Measurements from ENCODE around the gene LKAAEAR1.
"Not testable (repeated sequence)": the region's sequence is repeated elsewhere in the genome, so short reads cannot be mapped to it uniquely, and the experiment has no call there.

LKAAEAR1 gene

GRCh38 chr20:64083804-64084684 lies at the start of gene LKAAEAR1:
TSS of gene LKAAEAR1 (minus strand) at chr20:64084398. CDS start at chr20:64084219, 179 bp downstream.
- DNase-seq (ENCODE audit: low read depth): no peak

GRCh38 chr20:64131406-64131805 lies 47.2 kb upstream of the LKAAEAR1 start:
- no peak for DNase-seq (ENCODE audit: low read depth)

DNA sequence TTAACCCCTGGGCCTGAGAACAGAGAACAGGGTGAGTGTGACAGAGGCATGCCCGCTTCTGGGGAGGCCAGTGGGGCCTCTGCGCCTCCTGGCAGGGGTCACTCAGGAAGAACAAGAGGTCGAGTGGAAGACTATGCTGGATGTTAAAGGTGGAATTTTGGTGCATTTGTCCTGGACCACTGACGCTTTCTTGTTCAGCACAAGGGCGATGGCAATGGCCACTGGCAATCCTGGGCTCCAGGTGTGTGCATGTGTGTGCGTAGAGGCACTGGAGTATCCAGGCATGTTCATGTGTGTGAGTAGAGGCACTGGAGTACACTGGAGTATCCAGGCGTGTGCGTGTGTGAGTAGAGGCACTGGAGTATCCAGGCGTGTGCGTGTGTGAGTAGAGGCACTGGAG lies 46.7 kb upstream of the LKAAEAR1 start:
- DNase-seq (ENCODE audit: low read depth): no peak

DNA sequence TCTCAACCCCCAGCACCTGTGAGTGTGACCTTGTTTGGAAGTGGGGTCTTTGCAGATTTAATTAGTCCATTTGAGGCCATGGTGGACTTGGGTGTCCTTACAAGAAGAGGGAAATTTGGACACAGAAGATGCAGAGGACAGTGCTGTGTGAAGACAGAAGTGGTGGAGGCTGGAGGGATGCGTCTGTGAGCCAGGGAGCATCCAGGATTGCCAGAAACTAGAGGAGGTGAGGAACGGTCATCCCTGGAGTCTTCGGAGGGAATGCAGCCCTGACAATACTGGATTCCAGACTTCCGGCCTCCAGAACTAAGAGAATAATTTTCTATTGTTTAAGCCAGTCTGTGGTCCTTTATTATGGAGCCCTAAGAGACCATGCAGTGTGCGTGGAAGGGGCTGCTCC lies 46.1 kb upstream of the LKAAEAR1 start:
- no peak for DNase-seq (ENCODE audit: low read depth)

DNA sequence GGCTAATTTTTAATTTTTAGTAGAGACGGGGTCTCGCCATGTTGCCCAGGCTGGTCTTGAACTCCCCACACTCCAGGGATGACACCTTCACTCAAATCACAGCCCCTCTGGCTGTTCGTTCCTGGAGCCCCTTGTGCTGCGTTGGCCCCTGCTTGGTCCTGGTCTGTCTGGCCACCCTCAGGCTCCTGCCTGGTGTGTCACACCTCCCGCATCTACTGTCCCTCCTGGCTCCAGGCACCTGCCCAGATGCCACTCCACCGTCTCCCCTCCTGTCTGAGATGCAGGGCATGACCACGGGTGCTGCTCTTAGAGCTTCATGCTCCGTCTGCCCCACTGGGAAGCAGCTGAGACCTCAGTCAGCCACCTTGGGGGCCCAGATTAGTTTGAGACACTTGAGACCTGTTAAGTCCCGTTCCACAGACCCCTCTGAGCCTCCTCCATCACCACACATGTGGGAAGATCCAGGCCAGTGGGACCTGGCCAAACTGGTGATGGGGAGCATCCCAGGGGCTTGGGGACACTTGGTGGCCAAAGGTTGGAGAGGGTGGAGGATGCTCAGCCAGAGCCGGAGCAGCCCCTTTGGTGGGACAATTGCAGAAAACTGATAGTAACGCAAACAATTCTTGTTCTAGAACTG lies 45.1 kb upstream of the LKAAEAR1 start:
- DNase-seq (ENCODE audit: low read depth): no peak

DNA sequence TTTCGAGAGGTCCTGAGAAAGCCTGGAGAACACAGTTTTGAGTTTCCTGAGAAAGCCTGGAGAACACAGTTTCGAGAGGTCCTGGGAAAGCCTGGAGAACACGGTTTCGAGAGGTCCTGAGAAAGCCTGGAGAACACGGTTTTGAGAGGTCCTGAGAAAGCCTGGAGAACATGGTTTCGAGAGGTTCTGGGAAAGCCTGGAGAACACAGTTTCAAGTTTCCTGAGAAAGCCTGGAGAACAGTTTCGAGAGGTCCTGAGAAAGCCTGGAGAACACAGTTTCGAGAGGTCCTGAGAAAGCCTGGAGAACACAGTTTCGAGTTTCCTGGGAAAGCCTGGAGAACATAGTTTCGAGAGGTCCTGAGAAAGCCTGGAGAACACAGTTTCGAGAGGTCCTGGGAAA lies 39.3 kb upstream of the LKAAEAR1 start:
- not testable (repeated sequence) for DNase-seq (ENCODE audit: low read depth)

GRCh38 chr20:64122927-64123326 lies 38.7 kb upstream of the LKAAEAR1 start:
- not testable (repeated sequence) for DNase-seq (ENCODE audit: low read depth)

DNA sequence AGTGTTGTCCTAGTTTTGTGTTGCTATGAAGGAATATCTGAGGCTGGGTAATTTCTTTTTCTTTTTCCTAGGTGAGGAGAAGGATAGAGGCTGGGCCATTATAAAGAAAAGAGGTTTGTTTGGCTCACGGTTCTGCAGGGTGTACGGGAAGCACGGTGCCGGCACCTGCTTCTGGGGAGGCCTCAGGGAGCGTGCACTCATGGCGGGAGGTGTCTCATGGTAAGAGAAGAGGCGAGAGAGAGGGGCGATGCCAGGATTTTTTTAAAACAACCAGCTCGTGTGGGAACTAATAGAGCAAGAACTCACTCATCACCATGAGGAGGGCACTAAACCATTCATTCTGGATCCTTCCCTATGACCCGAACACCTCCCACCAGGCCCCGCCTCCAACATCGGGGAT lies 37.4 kb upstream of the LKAAEAR1 start:
- DNase-seq (ENCODE audit: low read depth): no peak

GRCh38 chr20:64119681-64120341 lies 35.6 kb upstream of the LKAAEAR1 start:
- DNase-seq (ENCODE audit: low read depth): no peak

DNA sequence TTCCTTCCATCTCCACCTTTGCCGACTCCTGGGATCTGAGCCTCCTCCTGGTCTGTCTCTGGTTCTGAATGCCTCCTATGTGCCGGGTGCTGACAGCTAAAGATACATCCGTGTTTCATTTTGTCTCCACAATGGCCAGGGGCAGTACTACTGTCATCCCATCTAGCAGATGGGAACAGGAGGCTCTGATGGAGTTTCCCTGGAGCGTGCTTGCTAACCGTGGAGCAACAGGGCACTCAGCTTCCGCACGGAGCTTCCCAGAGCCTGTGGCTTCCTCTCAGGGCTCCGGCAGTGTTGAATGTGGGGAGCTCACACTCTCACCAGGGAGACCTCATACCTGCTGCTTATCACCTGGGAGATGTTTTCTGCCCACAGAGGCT lies 35.1 kb upstream of the LKAAEAR1 start:
- DNase-seq (ENCODE audit: low read depth): no peak

DNA sequence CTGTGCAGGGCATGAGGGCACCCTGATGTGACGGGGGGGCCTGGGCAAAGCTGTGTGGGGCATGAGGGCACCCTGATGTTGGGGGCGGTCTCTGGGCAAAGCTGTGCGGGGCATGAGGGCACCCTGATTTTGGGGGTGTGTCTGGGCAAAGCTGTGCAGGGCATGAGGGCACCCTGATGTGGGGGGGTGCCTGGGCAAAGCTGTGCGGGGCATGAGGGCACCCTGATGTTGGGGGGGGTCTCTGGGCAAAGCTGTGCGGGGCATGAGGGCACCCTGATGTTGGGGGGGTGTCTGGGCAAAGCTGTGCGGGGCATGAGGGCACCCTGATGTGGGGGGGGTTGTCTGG lies 33.2 kb upstream of the LKAAEAR1 start:
- DNase-seq (ENCODE audit: low read depth): not testable (repeated sequence)

DNA sequence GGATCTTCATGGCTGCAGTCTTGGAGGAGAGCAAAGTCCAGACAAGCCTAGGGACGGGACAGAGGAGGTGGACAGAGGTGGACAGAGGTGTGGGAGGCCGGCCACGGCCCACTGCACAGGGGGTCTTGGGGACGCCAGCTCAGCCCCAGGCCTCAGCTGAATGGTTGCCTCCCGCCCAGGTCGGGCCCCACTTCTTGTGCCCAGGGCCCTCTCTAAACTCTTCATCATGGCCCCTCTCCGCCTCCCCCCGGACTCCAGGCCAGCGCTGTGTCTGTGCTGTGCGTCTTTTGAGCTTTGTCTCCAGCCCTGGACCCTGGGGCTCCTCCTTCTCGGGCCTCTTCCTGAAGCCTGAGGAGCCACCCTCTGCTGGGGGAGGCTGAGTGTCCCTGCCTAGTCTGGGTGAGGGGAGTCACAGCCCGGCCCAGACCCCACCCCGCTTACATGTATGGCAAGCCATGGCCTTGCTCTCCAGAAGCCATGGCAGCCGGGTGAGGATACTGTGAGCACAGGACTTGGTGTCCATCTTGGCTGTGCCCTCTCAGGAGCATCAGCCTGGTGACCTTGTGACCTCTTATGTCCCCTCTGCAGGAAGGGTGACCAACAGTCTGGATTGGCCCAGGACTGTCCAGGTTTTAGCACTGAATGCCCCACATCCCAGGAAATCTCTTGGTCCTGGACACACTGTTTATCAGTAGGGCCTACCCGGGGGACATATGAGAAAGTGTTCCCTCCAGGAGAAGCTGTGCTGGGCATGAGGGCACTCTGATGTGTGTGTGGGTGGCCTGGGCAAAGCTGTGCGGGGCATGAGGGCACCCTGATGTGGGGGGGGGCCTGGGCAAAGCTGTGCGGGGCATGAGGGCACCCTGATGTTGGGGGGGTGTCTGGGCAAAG lies 32.6 kb upstream of the LKAAEAR1 start:
- no peak for DNase-seq (ENCODE audit: low read depth)

DNA sequence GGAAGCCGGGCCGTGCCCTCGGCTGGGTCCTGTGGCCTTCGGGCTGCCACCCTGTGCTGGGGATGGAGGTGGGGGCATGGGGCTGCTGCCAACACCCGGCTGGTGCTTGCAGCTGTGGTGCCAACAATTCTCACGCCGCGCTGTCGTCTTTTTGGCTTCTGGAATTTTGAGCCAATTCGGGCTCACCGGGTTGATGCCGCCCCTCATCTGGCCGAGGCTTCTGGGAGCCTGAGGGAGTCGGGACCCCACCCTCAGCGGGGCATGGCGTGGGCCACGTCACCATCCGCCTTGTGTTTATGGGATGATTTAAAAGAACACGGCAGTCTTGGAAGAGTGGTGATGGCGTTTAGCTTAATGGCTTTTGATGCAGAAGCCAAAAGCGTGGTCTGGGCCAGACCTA lies 31.8 kb upstream of the LKAAEAR1 start:
- DNase-seq (ENCODE audit: low read depth): no peak

GRCh38 chr20:64115171-64115911 lies 31.1 kb upstream of the LKAAEAR1 start:
- DNase-seq (ENCODE audit: low read depth): no peak

DNA sequence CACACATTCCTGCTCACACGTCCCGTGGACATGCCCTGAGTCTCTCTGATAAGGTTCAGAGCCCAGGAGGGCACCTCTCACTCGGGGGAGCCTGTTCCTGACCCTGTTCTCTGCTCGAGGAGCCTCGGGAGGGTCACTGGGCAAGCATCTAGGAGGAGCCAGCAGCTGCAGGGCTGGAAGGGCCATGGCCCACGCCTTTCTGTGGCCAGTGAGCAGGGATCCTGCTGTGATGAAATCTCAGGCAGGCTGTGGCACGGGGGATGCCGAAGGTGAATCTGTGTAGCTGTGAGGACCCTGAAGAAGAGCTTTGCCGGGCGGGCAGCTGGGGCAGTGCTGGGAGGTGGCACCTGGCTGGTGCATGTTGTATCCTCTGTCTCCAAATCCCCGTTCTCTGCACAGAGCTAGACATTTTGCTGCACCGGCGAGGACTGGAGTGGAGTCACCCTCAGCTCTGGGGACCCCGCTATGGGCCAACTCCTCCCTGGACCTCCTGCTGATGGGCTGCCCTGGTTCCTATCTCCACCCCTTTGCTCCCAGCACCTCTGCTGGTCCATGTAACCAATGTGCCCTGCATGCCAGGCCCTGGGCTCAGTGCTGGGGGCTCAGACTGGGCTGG lies 30.3 kb upstream of the LKAAEAR1 start:
- DNase-seq (ENCODE audit: low read depth): no peak

DNA sequence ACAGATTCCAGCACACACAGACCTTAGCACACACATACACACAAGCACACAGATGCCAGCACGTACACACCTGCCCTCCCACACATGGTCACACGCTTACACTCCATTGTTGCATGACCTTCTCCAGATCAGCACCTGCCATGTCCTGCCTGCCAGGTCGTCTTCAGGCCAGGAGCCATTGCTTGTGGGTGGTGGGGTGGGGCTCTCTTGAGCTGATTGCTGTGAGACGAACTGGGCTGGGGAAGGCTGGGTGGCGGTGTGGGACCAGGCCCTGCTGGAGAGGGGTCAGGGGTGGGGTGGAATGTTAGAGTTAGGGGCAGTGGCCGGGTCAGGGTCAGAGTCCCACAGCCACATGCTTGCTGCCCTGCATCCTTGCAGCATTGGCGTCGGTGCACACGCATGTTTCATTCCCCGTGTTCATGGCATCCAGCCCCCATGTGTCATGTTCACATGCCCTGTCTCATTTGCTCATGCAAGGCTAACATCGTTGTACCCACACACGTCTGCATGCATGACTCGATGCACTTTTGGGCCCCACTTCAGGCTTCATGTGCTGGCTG lies 29.7 kb upstream of the LKAAEAR1 start:
- no peak for DNase-seq (ENCODE audit: low read depth)

GRCh38 chr20:64113444-64113775 lies 29.2 kb upstream of the LKAAEAR1 start:
- no peak for DNase-seq (ENCODE audit: low read depth)

GRCh38 chr20:64112691-64113443 lies 28.7 kb upstream of the LKAAEAR1 start:
- no peak for DNase-seq (ENCODE audit: low read depth)

DNA sequence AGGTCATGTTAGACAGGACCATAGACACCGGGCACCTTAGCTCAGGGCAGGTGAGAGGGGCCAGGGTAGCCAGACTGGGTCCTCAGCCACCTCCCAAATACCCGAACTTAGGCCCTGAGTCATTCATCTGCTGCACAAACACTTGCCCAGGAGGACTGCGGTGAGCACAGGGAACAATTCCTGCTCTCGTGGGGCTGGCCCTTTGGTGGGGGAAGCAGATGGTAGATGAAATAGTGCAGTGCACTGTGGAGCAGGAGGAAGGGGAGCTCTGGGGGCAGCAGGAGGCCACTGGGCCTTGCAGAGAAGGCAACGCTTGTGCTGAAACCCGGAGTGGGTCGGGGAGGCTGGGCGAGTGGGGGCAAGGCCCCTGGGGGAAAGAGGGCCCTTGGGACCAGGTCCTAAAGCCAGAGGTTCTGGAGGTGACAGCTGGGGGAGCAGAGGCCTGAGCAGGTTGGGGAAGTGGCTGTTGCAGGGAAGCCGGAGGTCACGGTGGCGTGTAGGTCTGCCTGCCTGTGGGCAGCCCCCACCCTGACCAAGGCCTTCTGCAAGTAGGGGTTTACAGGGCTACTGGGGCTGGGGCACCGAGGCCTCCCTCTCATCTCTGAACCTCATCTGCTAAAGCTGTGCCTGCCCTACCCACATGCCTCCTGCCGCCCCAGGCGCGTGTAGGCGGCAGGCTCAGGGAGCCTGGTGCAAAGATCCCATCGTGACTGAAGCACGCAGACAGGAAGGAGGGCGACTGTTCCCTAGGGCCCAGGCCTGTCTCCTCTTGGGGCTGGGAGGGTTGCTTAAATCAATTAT lies 27.8 kb upstream of the LKAAEAR1 start:
- no peak for DNase-seq (ENCODE audit: low read depth)

Data from activated T-helper 1 cell treated with Interleukin-2 at 50 U/mL for 16 hours (primary cell).